ENCODE data around the gene FNBP1.

DNA sequence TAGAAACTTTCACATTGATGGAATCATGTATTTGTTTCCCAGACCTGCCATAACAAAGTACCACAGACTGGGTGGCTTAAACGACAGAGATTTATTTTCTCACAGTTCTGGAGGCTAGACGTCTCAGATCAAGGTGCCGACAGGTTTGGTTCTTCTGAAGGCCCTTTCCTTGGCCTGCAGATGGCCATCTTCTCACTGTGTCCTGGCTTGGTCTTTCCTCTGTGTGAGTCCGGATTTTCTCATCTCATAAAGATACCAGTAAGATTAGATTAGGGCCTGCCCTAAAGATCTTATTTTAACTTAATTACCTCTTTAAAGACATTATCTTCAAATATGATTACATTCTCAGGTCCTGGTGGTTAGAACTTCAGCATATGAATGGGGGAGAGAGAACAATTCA, 201.9 kb downstream of the FNBP1 start:
- TF ChIP-seq, protein P1, sequence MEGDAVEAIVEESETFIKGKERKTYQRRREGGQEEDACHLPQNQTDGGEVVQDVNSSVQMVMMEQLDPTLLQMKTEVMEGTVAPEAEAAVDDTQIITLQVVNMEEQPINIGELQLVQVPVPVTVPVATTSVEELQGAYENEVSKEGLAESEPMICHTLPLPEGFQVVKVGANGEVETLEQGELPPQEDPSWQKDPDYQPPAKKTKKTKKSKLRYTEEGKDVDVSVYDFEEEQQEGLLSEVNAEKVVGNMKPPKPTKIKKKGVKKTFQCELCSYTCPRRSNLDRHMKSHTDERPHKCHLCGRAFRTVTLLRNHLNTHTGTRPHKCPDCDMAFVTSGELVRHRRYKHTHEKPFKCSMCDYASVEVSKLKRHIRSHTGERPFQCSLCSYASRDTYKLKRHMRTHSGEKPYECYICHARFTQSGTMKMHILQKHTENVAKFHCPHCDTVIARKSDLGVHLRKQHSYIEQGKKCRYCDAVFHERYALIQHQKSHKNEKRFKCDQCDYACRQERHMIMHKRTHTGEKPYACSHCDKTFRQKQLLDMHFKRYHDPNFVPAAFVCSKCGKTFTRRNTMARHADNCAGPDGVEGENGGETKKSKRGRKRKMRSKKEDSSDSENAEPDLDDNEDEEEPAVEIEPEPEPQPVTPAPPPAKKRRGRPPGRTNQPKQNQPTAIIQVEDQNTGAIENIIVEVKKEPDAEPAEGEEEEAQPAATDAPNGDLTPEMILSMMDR (conservative IDR thresholded peaks at IDR 0.05; ENCODE audit: low read length) = peak; percentile 13; the same call in 1 of the 2 replicates
- TF ChIP-seq EZH2phosphoT487 (IDR thresholded peaks at IDR 0.05; ENCODE audit: borderline replicate concordance) = no peak

Measured in Loucy (cell line).